H9 (cell line): Measurements from ENCODE around the gene FOSL2. TPM values are rescaled to one million over a fixed set of nuclear protein-coding genes. Genes with fewer than 3 reads are reported as not detected.

Experiments used
- DNase-seq: peaks from one replicate; pipeline ENCODE4 v3.0.0-alpha.2; 2017
- H2AFZ ChIP-seq: one replicate; pipeline ENCODE4 v1.6.1; 2013; ENCODE audit warnings: mild to moderate bottlenecking, low read length, control low read depth, moderate library complexity
- H2AK5ac ChIP-seq: 2 replicates; pipeline ENCODE4 v1.6.1; 2013; ENCODE audit warnings: low read length, control low read depth, mixed read lengths; ENCODE audit not compliant: insufficient read length
- H2BK120ac ChIP-seq: one replicate; pipeline ENCODE4 v1.6.1; 2013; ENCODE audit warnings: low read depth, mild to moderate bottlenecking, low read length, control low read depth, inconsistent platforms; ENCODE audit not compliant: poor library complexity, severe bottlenecking
- H2BK12ac ChIP-seq: 2 replicates; pipeline ENCODE4 v1.6.1; 2013; ENCODE audit warnings: low read length, control low read depth, mixed read lengths, low read depth; ENCODE audit not compliant: insufficient read length
- H2BK15ac ChIP-seq: 2 replicates; pipeline ENCODE4 v1.6.1; 2013; ENCODE audit warnings: low read depth, low read length, control low read depth
- H2BK20ac ChIP-seq: one replicate; pipeline ENCODE4 v1.6.1; 2013; ENCODE audit warnings: low read depth, mild to moderate bottlenecking, low read length, control low read depth, inconsistent platforms; ENCODE audit not compliant: poor library complexity, severe bottlenecking
- H2BK5ac ChIP-seq: 2 replicates; pipeline ENCODE4 v1.6.1; 2013; ENCODE audit warnings: low read length, control low read depth, mixed read lengths; ENCODE audit not compliant: insufficient read length
- H3K14ac ChIP-seq: 2 replicates; pipeline ENCODE4 v1.6.1; 2013; ENCODE audit warnings: low read length, control low read depth; ENCODE audit not compliant: insufficient read depth
- H3K18ac ChIP-seq: 2 replicates; pipeline ENCODE4 v1.6.1; 2013; ENCODE audit warnings: low read depth, mild to moderate bottlenecking, mixed read lengths, low read length, control low read depth; ENCODE audit not compliant: insufficient read length
- H3K23ac ChIP-seq: 2 replicates; pipeline ENCODE4 v1.6.1; 2013; ENCODE audit warnings: low read length, control low read depth, mixed read lengths, low read depth; ENCODE audit not compliant: insufficient read length
- H3K23me2 ChIP-seq: 2 replicates; pipeline ENCODE4 v1.6.1; 2013; ENCODE audit warnings: low read depth, mild to moderate bottlenecking, mixed read lengths, low read length, control low read depth; ENCODE audit not compliant: insufficient read length, poor library complexity, severe bottlenecking
- H3K27ac ChIP-seq: 2 replicates; pipeline ENCODE4 v1.5.1; 2013; ENCODE audit warnings: low read length, control low read depth, mixed read lengths, low read depth; ENCODE audit not compliant: insufficient read length
- H3K27me3 ChIP-seq: 2 replicates; pipeline ENCODE4 v1.6.1; 2013; ENCODE audit warnings: low read length, control low read depth, inconsistent platforms; ENCODE audit not compliant: insufficient read depth
- H3K4ac ChIP-seq: 2 replicates; pipeline ENCODE4 v1.6.1; 2013; ENCODE audit warnings: low read depth, mild to moderate bottlenecking, control low read depth, inconsistent platforms, low read length, moderate library complexity
- H3K4me1 ChIP-seq: 2 replicates; pipeline ENCODE4 v1.6.1; 2013; ENCODE audit warnings: low read length, control low read depth, inconsistent platforms; ENCODE audit not compliant: insufficient read depth
- H3K4me2 ChIP-seq: 2 replicates; pipeline ENCODE4 v1.6.1; 2013; ENCODE audit warnings: low read length, control low read depth, mixed read lengths; ENCODE audit not compliant: insufficient read length, insufficient read depth
- H3K56ac ChIP-seq: 2 replicates; pipeline ENCODE4 v1.6.1; 2013; ENCODE audit warnings: low read depth, mild to moderate bottlenecking, mixed read lengths, low read length, control low read depth; ENCODE audit not compliant: insufficient read length
- H3K79me1 ChIP-seq: 2 replicates; pipeline ENCODE4 v1.6.1; 2013; ENCODE audit warnings: low read depth, mild to moderate bottlenecking, moderate library complexity, low read length, control low read depth, inconsistent platforms; ENCODE audit not compliant: insufficient read depth, poor library complexity, severe bottlenecking
- H3K79me2 ChIP-seq: 2 replicates; pipeline ENCODE4 v1.6.1; 2013; ENCODE audit warnings: low read length, control low read depth, inconsistent platforms; ENCODE audit not compliant: insufficient read depth
- H3K9ac ChIP-seq: 2 replicates; pipeline ENCODE4 v1.6.1; 2013; ENCODE audit warnings: low read length, control low read depth, mixed read lengths; ENCODE audit not compliant: insufficient read length; ENCODE audit errors: extremely low read depth
- H3K9me3 ChIP-seq: one replicate; pipeline ENCODE4 v1.6.1; 2013; ENCODE audit warnings: low read depth, low read length, inconsistent platforms; ENCODE audit not compliant: control insufficient read depth
- H3T11ph ChIP-seq: one replicate; pipeline ENCODE4 v1.6.1; 2013; ENCODE audit warnings: mild to moderate bottlenecking, low read length, control low read depth, inconsistent platforms
- H4K20me1 ChIP-seq: one replicate; pipeline ENCODE4 v1.6.1; 2013; ENCODE audit not compliant: control insufficient read depth, insufficient read length, insufficient read depth
- H4K5ac ChIP-seq: 2 replicates; pipeline ENCODE4 v1.6.1; 2013; ENCODE audit warnings: low read depth, mild to moderate bottlenecking, mixed read lengths, low read length, control low read depth; ENCODE audit not compliant: insufficient read length
- H4K8ac ChIP-seq: replicated peaks from 2 replicates; pipeline ENCODE4 v1.6.1; 2013; ENCODE audit warnings: low read length, control low read depth, mixed read lengths, low read depth; ENCODE audit not compliant: insufficient read length
- H4K91ac ChIP-seq: 2 replicates; pipeline ENCODE4 v1.6.1; 2013; ENCODE audit warnings: low read depth, mild to moderate bottlenecking, moderate library complexity, mixed read lengths, low read length, control low read depth; ENCODE audit not compliant: insufficient read length
- H3K27ac Mint-ChIP-seq, 3 experiments: 2 replicates in 2 of 3; 3 replicates in 1 of 3; pipeline ENCODE4 v1.8.0; 2020 to 2021; ENCODE audit warnings: mixed read lengths in 3 of 3, mild to moderate bottlenecking in 1 of 3, moderate library complexity in 1 of 3
- H3K27me3 Mint-ChIP-seq: 2 replicates; pipeline ENCODE4 v1.8.0; 2021; ENCODE audit warnings: low read depth, mild to moderate bottlenecking, moderate library complexity, mixed read lengths
- H3K36me3 Mint-ChIP-seq, 3 experiments: 2 replicates in 2 of 3; 3 replicates in 1 of 3; pipeline ENCODE4 v1.8.0; 2020 to 2021; ENCODE audit warnings: low read depth in 3 of 3, mixed read lengths in 3 of 3; ENCODE audit not compliant: insufficient read depth in 1 of 3
- H3K4me1 Mint-ChIP-seq, 2 experiments: 2 replicates each; pipeline ENCODE4 v1.8.0; 2020; ENCODE audit warnings: mixed read lengths in 2 of 2
- H3K4me3 Mint-ChIP-seq, 2 experiments: 2 replicates in 1 of 2; 3 replicates in 1 of 2; pipeline ENCODE4 v1.8.0; 2020 to 2021; ENCODE audit warnings: mild to moderate bottlenecking in 2 of 2, mixed read lengths in 2 of 2, moderate library complexity in 1 of 2
- H3K9me3 Mint-ChIP-seq, 2 experiments: 2 replicates in 1 of 2; 3 replicates in 1 of 2; pipeline ENCODE4 v1.8.0; 2020; ENCODE audit warnings: mild to moderate bottlenecking in 2 of 2, mixed read lengths in 2 of 2, moderate library complexity in 1 of 2
- WGBS: extraction: QIAGEN DNeasy Blood & Tissue Kit; methylation state at CpG from one replicate; pipeline ENCODE4 v1.1.7; 2013; ENCODE audit warnings: missing lambda C conversion rate, low lambda C conversion rate, mixed read lengths; ENCODE audit not compliant: insufficient read length; ENCODE audit errors: extremely low coverage; 5-methylcytosine and 5-hydroxymethylcytosine counted together
- total RNA-seq: library from RNA; stranded (reverse); gene quantifications from 2 replicates; pipeline ENCODE4 v1.2.1, GENCODE V29; 2021
- TF ChIP-seq, protein P1 (sequence below): fragments of 200-600 bp; sonication (generic); conservative IDR thresholded peaks from 3 replicates; pipeline ENCODE4 v1.8.0; 2021; ENCODE audit warnings: antibody characterized with exemption, mild to moderate bottlenecking

Gene FOSL2
- total RNA-seq, 1 experiment from 2014 or later = 7.4 TPM

DNA sequence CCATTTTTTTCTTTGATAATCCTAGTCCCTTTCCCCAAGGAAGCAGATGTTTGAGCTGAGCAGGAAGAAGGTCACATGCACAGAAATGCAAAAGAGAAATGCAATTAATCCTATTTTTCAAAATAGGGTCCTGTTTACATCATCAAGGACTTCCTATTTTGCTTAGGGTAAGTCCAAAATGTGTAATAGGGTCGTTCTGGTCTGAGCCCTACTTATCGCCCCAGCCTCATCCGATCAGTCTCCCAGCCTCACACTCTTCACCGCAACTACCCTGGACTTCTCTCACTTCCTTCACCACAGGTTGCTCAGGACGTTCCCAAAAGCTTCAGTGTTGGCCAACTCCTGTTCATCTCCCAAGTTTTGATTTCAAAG lies 32.8 kb downstream of the FOSL2 start:
- no peak overlapping the region for H3K23ac ChIP-seq
- H3K79me1 ChIP-seq = no peaks in the 10 kb centered on the region
- no peaks in the 10 kb centered on the region for H3K27me3 ChIP-seq
- no peak overlapping the region for H2BK20ac ChIP-seq
- Mint-ChIP-seq H3K4me1 (peaks cover under 1 to 4% of the 10 kb centered on the region in 2 experiments; a peak in 3 of 4 replicates), H3K36me3 (no peaks in the 10 kb centered on the region), H3K27ac (no peak overlapping the region), H3K9me3 (no peaks in the 10 kb centered on the region), H3K4me3 (no peak overlapping the region), H3K27me3 (peaks cover 7% of the 10 kb centered on the region)
- no peak overlapping the region for H3K56ac ChIP-seq
- DNase-seq = no peak
- no peak overlapping the region for H2BK120ac ChIP-seq
- H4K8ac ChIP-seq = no peak overlapping the region
- no peak overlapping the region for H3K4me2 ChIP-seq
- no peaks in the 10 kb centered on the region for H3K79me2 ChIP-seq
- no peak overlapping the region for H3T11ph ChIP-seq
- H4K5ac ChIP-seq = no peak overlapping the region
- H4K91ac ChIP-seq = no peak overlapping the region
- H3K14ac ChIP-seq = no peak overlapping the region
- no peaks in the 10 kb centered on the region for H3K9me3 ChIP-seq
- H3K27ac ChIP-seq = no peak overlapping the region
- H3K4me1 ChIP-seq = no peaks in the 10 kb centered on the region
- no peak overlapping the region for H2AK5ac ChIP-seq
- no peaks in the 10 kb centered on the region for H3K23me2 ChIP-seq
- no peak overlapping the region for H3K18ac ChIP-seq
- H4K20me1 ChIP-seq = no peaks in the 10 kb centered on the region
- H3K9ac ChIP-seq = no peak overlapping the region
- no peak overlapping the region for H3K4ac ChIP-seq
- no peak overlapping the region for H2BK15ac ChIP-seq
- TF ChIP-seq, protein P1, sequence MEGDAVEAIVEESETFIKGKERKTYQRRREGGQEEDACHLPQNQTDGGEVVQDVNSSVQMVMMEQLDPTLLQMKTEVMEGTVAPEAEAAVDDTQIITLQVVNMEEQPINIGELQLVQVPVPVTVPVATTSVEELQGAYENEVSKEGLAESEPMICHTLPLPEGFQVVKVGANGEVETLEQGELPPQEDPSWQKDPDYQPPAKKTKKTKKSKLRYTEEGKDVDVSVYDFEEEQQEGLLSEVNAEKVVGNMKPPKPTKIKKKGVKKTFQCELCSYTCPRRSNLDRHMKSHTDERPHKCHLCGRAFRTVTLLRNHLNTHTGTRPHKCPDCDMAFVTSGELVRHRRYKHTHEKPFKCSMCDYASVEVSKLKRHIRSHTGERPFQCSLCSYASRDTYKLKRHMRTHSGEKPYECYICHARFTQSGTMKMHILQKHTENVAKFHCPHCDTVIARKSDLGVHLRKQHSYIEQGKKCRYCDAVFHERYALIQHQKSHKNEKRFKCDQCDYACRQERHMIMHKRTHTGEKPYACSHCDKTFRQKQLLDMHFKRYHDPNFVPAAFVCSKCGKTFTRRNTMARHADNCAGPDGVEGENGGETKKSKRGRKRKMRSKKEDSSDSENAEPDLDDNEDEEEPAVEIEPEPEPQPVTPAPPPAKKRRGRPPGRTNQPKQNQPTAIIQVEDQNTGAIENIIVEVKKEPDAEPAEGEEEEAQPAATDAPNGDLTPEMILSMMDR = no peak
- H2BK12ac ChIP-seq = no peak overlapping the region
- no CpG with 5 or more reads among the region's 5 CpGs for WGBS
- H2AFZ ChIP-seq = no peak overlapping the region
- H2BK5ac ChIP-seq = no peak overlapping the region
